ENCODE results near the gene EIF2S3B.

GRCh38 chr12:10543499-10543898 lies 37.8 kb downstream of the EIF2S3B start:
- TF ChIP-seq ZFX (IDR thresholded peaks at IDR 0.05; ENCODE audit: borderline replicate concordance) (no peak), CTCF (IDR thresholded peaks at IDR 0.05) (no peak)

All from 22Rv1 (cell line).